NCI-H524 treated with DMSO at 0.1 percent for 48 hours (cell line): ENCODE measurements around the gene ANKRD33B.
"Not testable (repeated sequence)": the region's sequence is repeated elsewhere in the genome, so short reads cannot be mapped to it uniquely, and the experiment has no call there.

Source experiments
- DNase-seq: peaks from one replicate; lab custom pipeline; 2025; lab: John Stamatoyannopoulos, UW

Gene ANKRD33B

GRCh38 chr5:10621832-10622231 lies 58.0 kb downstream of the ANKRD33B start:
- DNase-seq, result no peak

DNA sequence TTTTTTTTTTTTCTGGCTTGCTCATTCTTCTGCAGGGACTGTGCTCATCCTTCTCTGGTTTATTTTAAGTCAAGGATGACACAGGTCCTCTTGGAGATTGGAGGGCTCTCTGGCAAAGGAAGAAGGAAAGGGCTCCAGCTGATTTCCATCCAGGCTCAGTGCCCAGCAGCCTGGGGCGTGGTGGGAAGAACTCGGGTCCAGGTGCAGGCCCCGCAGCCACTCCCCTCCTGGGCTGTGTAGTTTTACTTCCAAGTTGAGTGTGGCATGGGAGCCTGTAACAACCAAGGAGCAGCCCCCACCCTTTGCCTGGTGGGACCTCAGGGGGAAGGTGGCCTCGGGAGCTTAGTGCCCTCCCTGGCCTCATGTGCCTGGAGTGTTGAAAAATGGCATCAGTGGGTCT lies 58.9 kb downstream of the ANKRD33B start:
- no peak for DNase-seq

- peak; percentile 84 for DNase-seq
These were observed 59.5 kb downstream of the ANKRD33B start for GRCh38 chr5:10623305-10623910.

GRCh38 chr5:10624206-10624605 lies 60.3 kb downstream of the ANKRD33B start:
- no peak for DNase-seq

DNA sequence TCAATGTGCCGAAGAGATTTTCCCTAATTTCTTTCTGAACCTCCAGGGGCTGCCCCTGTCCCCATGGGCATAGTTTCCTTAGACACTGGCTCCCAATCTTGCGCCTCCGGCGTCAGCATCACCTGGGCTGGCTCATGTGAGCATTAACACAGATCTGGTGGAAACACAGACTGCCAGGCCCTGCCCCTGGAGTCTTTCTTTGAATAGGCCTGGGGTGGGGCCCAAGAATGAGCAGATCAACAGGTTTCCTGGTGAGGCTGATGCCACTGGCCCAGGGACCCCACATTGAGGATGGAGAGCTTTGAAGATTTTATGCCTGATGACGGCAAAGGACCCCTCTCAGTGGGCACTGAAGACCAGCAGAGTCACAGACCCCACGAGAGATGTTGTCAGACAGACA lies 60.8 kb downstream of the ANKRD33B start:
- DNase-seq, result no peak

DNA sequence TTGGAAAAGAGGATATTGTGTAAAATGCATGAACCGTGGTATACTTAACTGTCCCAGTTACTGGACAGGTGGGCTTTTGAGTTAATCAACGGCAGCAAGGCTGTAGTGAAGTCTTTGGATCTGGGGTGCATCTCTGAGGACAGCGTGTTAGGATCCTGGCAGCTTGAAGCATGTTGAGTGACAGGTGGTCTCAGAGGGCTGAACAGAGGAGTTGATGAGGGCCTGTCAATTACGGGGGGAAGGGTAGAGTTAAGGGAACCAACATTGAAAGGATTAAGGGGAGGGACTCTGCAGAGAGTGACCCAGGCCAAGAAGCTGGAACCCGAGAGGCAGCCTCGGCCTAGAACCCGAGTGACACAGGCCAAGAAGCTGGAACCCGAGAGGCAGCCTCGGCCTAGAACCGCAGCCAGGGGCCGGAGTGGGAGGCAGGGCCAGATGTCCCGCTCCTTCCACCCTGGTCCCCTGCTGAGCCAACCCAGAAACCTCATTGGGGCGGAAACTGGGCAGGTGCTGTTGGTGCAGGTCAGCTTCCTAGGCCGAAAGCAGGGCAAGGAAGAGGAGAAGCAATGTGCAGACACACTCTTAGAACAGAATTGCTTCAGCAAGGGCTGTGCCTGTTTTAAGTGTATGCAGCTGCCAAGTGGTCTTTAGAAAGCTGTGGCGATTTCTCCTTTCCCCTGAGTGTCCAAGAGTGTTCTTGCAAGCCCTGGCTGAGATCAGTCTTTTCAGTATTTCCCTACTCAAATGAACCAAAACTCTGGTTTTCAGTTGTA lies 62.0 kb downstream of the ANKRD33B start:
- no peak for DNase-seq

GRCh38 chr5:10626473-10627013 lies 62.7 kb downstream of the ANKRD33B start:
- no peak for DNase-seq

DNA sequence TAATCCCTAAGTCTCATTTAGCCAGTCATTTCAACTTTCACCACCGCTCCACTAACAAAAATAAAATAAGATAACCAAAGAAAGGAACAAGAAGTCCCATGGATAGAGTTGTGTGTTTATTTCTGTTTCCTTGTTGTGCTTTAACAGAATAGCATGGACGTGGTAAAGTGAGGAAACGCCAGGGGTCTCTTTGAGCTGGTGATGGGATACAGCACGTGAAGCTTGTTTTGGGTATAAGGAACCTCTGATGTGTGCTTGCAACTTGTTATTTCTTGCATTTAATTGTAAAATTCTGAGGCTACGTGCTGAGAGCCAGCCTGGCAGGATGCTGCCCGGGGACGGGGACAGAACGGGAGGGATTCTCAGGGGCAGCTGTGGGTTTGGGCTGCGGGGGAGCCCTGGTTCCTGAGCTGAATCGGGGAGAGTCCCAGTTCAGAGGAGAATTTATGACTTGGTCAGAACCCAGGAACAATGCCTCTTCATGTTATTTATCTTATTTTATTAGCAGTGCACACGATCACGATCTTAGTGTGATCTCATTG lies 63.4 kb downstream of the ANKRD33B start:
- DNase-seq, result no peak

DNA sequence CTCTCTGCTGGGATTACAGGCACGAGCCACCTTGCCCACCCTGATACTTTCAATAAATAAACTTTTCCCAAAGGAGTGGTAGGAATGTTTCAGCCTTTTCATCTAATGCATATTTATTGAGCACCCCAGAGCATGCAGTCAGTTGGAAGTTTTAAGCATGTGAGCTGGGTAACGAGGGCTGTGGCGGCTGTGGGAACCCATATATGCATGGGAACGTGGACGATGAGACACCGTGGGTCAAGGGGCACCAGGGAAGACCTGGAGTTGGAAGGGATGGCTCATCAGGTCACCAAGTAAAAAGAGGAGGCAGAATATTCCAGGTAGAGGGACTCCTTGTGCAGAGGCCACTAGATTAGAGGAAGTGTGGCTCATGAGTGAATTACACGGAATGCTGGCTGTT lies 64.7 kb downstream of the ANKRD33B start:
- no peak for DNase-seq

DNA sequence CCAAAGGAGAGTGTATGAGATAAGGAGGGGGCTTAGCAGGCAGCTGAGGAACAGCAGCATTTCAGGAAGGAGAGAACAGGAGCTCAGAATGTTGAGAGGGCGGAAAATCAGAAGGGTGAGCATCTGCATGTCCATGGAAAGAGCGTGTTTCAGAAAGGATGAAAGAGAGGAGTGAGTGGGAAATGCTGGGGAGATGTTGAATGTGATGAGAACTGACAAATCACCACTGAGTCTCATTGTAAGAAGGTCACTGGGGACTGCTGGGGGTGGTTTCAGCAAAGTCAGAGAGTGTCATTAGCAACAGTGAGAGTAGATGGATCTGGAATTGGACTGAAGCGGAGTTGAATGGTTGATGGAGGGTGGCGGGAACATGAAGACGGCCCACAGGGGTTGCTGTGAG lies 65.8 kb downstream of the ANKRD33B start:
- DNase-seq, result no peak

GRCh38 chr5:10630126-10630525 lies 66.3 kb downstream of the ANKRD33B start:
- no peak for DNase-seq

GRCh38 chr5:10630744-10631143 lies 66.9 kb downstream of the ANKRD33B start:
- not testable (repeated sequence) for DNase-seq

GRCh38 chr5:10631316-10631996 lies 67.6 kb downstream of the ANKRD33B start:
- DNase-seq, result no peak

GRCh38 chr5:10632110-10632761 lies 68.4 kb downstream of the ANKRD33B start:
- no peak for DNase-seq

DNA sequence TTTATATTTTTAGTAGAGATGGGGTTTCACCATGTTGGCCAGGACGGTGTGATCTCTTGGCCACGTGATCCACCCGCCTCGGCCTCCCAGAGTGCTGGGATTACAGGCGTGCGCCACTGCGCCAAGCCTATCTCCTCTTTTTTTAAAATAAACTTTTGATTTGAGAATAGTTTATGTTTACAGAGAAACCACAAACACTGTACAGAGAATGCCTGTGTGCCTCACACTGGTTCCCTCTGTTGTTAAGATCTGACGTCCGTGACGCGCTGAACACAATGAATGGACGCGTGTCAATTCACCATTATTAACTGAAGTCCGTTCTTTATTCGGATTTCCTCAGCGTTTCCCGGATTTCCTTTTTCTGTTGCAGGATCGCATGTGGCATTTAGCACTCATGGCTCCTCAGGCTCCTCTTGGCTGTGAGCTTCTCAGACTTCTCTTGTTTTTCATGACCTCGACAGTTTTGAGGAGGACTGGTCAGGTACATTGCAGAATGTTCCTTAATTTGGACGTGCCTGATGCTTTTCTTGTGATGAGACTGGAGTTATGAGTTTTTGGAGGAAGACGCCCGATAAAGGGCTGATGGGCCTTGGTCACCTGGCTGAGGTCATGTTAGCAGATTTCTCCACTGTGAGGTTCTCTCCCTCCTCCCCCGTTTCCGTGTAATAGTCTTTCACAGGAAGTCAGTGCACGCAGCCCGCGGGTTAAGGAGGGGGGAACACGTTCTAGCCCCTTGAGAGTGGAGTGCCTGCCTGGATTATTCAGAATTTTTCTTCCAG lies 69.6 kb downstream of the ANKRD33B start:
- DNase-seq, result no peak

GRCh38 chr5:10634050-10634449 lies 70.2 kb downstream of the ANKRD33B start:
- DNase-seq, result no peak

DNA sequence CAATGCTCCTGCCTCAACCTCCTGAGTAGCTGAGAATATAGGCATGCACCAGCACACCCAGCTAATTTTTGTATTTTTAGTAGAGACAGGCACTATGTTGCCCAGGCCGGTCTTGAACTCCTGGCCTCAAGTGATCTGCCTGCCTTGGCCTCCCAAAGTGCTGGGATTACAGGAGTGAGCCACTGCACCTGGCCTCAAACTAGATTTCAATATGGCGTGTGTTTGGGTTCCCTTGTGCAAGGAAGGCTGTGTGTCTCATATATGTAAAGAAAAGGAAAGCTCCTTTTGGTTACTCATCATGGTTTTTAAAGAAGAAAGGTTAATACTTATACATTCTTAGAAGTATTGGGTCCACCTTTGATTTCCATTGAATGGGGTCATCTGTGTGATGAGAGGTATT lies 70.7 kb downstream of the ANKRD33B start:
- DNase-seq, result no peak

GRCh38 chr5:10635257-10635866 lies 71.5 kb downstream of the ANKRD33B start:
- no peak for DNase-seq

DNA sequence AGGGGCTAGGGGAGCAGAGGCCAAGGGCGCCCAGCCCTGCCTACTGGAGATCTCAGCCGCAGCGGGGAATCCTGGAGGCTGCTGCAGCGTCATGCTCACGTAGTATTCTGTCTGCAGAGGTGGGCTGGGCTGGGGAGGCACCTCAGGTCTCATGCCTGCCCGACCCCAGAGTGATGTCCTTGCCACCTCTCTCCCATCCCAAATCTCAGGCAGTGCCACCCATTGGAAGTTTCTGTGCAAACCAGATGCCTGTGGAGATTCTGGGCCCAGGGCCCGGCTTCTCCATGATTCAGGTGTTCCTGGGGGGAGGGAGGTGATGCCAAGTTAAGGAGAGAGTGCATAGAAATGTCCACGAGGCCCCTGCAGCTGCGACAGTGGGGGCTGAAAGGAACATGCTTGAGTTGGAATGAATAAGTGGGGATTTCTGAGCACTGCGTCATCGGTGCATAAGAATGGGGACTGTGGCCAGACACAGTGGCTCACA lies 72.0 kb downstream of the ANKRD33B start:
- DNase-seq, result no peak

GRCh38 chr5:10636363-10637142 lies 72.7 kb downstream of the ANKRD33B start:
- no peak for DNase-seq
